Measurements from ENCODE around the gene CDKN2AIP. TPM values are rescaled to one million over a fixed set of nuclear protein-coding genes. Genes with fewer than 3 reads are reported as not detected.

CDKN2AIP gene
- total RNA-seq, 1 donor from 2014 or later = 35.3 TPM

- Histone ChIP-seq H3K9me3 (ENCODE audit: low read depth) (no peaks in the 10 kb centered on the region), H3F3A (ENCODE audit: low read depth) (peaks cover 24% of the 10 kb centered on the region), H3K36me3 (no peaks in the 10 kb centered on the region), H3K4me3 (no peak overlapping the region), H2AFZ (replicated peaks) (no peak overlapping the region), H4K20me1 (ENCODE audit: low read depth) (no peaks in the 10 kb centered on the region), H3K27ac (no peak overlapping the region), H3K4me1 (no peaks in the 10 kb centered on the region), H3K27me3 (no peaks in the 10 kb centered on the region), H3K79me2 (ENCODE audit: low read depth) (no peaks in the 10 kb centered on the region), H3K4me2 (no peak overlapping the region), H3K9ac (no peak overlapping the region)
- H3K27me3 Mint-ChIP-seq (ENCODE audit: insufficient read depth, low read depth) = peaks cover 9% of the 10 kb centered on the region
- no peak for DNase-seq (ENCODE audit: low spot score)
- peaks cover 22% of the 10 kb centered on the region for H3K4me1 Mint-ChIP-seq
- peaks cover 9% of the 10 kb centered on the region for H3K9me3 Mint-ChIP-seq
- H3K36me3 Mint-ChIP-seq = peaks cover 3% of the 10 kb centered on the region
- peak overlapping the region; percentile 53 for H3K27ac Mint-ChIP-seq
- TF ChIP-seq EZH2phosphoT487 (IDR thresholded peaks at IDR 0.05) (no peak), EZH2 (IDR thresholded peaks at IDR 0.05) (no peak)
- TF ChIP-seq, protein P1, sequence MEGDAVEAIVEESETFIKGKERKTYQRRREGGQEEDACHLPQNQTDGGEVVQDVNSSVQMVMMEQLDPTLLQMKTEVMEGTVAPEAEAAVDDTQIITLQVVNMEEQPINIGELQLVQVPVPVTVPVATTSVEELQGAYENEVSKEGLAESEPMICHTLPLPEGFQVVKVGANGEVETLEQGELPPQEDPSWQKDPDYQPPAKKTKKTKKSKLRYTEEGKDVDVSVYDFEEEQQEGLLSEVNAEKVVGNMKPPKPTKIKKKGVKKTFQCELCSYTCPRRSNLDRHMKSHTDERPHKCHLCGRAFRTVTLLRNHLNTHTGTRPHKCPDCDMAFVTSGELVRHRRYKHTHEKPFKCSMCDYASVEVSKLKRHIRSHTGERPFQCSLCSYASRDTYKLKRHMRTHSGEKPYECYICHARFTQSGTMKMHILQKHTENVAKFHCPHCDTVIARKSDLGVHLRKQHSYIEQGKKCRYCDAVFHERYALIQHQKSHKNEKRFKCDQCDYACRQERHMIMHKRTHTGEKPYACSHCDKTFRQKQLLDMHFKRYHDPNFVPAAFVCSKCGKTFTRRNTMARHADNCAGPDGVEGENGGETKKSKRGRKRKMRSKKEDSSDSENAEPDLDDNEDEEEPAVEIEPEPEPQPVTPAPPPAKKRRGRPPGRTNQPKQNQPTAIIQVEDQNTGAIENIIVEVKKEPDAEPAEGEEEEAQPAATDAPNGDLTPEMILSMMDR (IDR thresholded peaks at IDR 0.05) = no peak
- H3K4me3 Mint-ChIP-seq = no peak overlapping the region
Observed at GRCh38 chr4:183429489-183429888, 14.9 kb upstream of the CDKN2AIP start.

DNA sequence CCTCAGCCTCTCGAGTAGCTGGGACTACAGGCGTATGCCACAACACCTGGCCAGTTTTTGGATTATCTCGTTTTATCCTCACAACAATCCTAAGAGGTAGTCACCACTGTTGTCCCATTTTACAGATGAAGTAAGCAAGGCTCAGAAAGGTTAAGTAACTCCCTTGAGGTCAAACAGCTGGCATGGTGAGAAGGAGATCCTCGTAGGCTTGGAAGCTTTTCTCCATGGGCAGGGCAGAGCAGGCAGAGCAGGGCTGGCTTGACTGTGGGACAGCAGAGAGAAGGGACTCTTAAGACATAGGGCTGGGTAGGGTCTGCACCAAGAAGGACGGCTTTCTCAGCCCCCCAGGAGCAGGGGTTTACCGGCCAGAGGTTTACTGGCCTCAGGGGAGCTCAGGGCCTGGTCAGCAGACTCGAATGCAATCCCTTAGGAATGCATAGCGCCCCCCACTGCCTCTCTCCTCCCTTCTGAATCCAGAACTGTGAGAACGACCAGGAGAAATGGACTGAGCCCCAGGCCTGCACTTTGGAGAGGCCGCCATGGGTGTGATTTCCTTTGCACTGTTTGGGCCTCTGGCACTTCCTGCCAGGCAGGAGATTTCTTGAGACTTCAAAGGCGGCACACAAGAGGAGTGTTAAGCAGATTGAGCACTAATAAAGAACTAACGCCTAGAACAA lies 14.0 kb upstream of the CDKN2AIP start:
- Histone ChIP-seq H3K4me2 (peak overlapping the region; percentile 27), H3K4me3 (no peak overlapping the region), H3K9me3 (ENCODE audit: low read depth) (no peaks in the 10 kb centered on the region), H3K27me3 (no peaks in the 10 kb centered on the region), H3K9ac (no peak overlapping the region), H2AFZ (replicated peaks) (peak overlapping the region; percentile 62), H3K36me3 (no peaks in the 10 kb centered on the region), H3K4me1 (peaks cover 6% of the 10 kb centered on the region), H3K27ac (peak overlapping the region; percentile 54), H4K20me1 (ENCODE audit: low read depth) (no peaks in the 10 kb centered on the region), H3F3A (ENCODE audit: low read depth) (peaks cover 27% of the 10 kb centered on the region), H3K79me2 (ENCODE audit: low read depth) (no peaks in the 10 kb centered on the region)
- Mint-ChIP-seq H3K4me3 (no peak overlapping the region), H3K27ac (peak overlapping the region; percentile 90), H3K27me3 (ENCODE audit: insufficient read depth, low read depth) (peaks cover 11% of the 10 kb centered on the region), H3K9me3 (peaks cover 11% of the 10 kb centered on the region), H3K36me3 (peaks cover 4% of the 10 kb centered on the region), H3K4me1 (peaks cover 28% of the 10 kb centered on the region)
- peak; percentile 77 for DNase-seq (ENCODE audit: low spot score)
- TF ChIP-seq, protein P1 (IDR thresholded peaks at IDR 0.05) = peak; percentile 22
- no peak for TF ChIP-seq EZH2phosphoT487 (IDR thresholded peaks at IDR 0.05)

DNA sequence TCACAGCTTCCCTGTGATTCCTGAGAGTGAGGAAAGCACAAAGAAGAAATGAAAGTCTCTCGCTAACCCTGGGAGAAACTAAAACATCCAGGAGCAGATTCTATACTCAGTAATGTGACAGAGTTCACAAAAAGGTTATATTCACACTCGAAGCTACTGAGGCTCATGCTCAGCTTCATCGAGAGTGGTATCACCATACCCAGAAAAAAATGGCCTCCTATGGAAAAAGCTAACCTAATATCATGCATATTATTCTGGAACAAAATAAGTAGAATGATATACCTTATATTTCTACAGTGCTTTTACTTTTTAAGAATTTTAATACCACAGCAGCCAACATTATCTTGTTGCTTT lies 13.5 kb upstream of the CDKN2AIP start:
- Histone ChIP-seq H3K4me3 (no peak overlapping the region), H3K27ac (peak overlapping the region; percentile 54), H4K20me1 (ENCODE audit: low read depth) (no peaks in the 10 kb centered on the region), H3K4me2 (peak overlapping the region; percentile 27), H3K4me1 (peaks cover 6% of the 10 kb centered on the region), H3K27me3 (no peaks in the 10 kb centered on the region), H3K36me3 (no peaks in the 10 kb centered on the region), H3K9ac (no peak overlapping the region), H3K79me2 (ENCODE audit: low read depth) (no peaks in the 10 kb centered on the region), H3K9me3 (ENCODE audit: low read depth) (no peaks in the 10 kb centered on the region), H2AFZ (replicated peaks) (peak overlapping the region; percentile 62), H3F3A (ENCODE audit: low read depth) (peaks cover 27% of the 10 kb centered on the region)
- Mint-ChIP-seq H3K36me3 (peaks cover 4% of the 10 kb centered on the region), H3K27ac (peak overlapping the region; percentile 90), H3K4me3 (no peak overlapping the region), H3K27me3 (ENCODE audit: insufficient read depth, low read depth) (peaks cover 11% of the 10 kb centered on the region), H3K9me3 (peaks cover 11% of the 10 kb centered on the region), H3K4me1 (peaks cover 30% of the 10 kb centered on the region)
- TF ChIP-seq EZH2 (IDR thresholded peaks at IDR 0.05) (no peak), EZH2phosphoT487 (IDR thresholded peaks at IDR 0.05) (no peak)
- TF ChIP-seq, protein P1 (IDR thresholded peaks at IDR 0.05) = no peak
- DNase-seq (ENCODE audit: low spot score) = no peak
